ENCODE results near the gene ADCY2. TPM values are rescaled to one million over a fixed set of nuclear protein-coding genes. Genes with fewer than 3 reads are reported as not detected.

The ADCY2 gene
- total RNA-seq, 4 donors from 2014 or later: 2.6 to 24.8 (median 10.9) TPM

DNA sequence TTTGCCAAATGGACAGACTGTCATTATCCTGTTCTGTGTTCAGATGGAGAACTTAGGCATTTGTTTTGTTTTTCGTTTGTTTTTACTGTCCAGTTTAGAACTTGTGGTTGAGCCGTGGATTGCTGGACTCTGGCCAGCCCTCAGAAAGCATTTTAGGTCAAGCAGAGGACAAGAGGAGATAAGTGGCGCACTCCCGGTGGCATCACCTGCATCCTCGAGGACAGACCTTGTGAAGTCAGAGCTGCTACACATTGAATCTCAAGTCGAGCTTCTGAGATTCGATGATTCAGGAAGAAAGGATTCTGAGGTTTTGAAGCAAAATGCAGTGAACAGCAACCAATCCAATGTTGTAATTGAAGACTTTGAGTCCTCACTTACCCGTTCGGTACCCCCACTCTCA, 481.9 kb downstream of the ADCY2 start:
- H3K27ac ChIP-seq: no peak overlapping the region
- H3K36me3 ChIP-seq: peaks cover 68% of the 10 kb centered on the region
- TF ChIP-seq, protein P1, sequence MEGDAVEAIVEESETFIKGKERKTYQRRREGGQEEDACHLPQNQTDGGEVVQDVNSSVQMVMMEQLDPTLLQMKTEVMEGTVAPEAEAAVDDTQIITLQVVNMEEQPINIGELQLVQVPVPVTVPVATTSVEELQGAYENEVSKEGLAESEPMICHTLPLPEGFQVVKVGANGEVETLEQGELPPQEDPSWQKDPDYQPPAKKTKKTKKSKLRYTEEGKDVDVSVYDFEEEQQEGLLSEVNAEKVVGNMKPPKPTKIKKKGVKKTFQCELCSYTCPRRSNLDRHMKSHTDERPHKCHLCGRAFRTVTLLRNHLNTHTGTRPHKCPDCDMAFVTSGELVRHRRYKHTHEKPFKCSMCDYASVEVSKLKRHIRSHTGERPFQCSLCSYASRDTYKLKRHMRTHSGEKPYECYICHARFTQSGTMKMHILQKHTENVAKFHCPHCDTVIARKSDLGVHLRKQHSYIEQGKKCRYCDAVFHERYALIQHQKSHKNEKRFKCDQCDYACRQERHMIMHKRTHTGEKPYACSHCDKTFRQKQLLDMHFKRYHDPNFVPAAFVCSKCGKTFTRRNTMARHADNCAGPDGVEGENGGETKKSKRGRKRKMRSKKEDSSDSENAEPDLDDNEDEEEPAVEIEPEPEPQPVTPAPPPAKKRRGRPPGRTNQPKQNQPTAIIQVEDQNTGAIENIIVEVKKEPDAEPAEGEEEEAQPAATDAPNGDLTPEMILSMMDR (IDR thresholded peaks at IDR 0.05): no peak
- TF ChIP-seq EP300 (IDR thresholded peaks at IDR 0.05): no peak
- no peak for TF ChIP-seq POLR2A (IDR thresholded peaks at IDR 0.05)
- no peak for TF ChIP-seq POLR2AphosphoS5 (IDR thresholded peaks at IDR 0.05)
- H3K9me3 ChIP-seq: no peaks in the 10 kb centered on the region
- H3K4me3 ChIP-seq: no peak overlapping the region
- WGBS: 85% methylated on average over 9 of the region's 9 CpGs
- peaks cover 3% of the 10 kb centered on the region for H3K4me1 ChIP-seq
- no peaks in the 10 kb centered on the region for H3K27me3 ChIP-seq
- no peak for DNase-seq (ENCODE audit: low spot score in 2 of 2)

DNA sequence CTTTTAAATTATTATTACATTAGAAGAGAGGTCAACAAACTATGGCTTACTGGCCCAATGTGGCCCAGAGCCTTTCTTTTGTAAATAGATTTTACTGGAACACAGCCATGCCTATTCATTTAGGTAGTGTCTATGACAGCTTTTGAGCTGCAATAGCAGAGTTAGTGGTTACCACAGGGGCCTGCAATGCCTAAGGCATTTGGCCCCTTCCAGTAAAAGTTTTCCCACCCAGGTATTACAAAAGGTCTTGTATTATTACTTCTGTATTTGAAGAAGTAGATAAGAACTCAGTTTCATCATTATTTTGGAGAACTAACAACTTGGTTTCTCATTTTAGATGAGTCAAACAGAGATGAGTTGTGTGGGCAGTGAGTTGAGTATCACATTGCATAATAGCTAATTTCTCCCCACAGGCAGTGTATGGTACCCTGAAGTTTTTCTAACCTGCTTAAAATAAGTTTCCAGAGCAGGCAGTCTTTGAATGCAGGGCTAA, 482.5 kb downstream of the ADCY2 start:
- Histone ChIP-seq H3K9me3 (no peaks in the 10 kb centered on the region), H3K27me3 (no peaks in the 10 kb centered on the region), H3K27ac (no peak overlapping the region), H3K36me3 (peaks cover 74% of the 10 kb centered on the region), H3K4me1 (peaks cover 3% of the 10 kb centered on the region), H3K4me3 (no peak overlapping the region)
- TF ChIP-seq POLR2A (IDR thresholded peaks at IDR 0.05) (no peak), EP300 (IDR thresholded peaks at IDR 0.05) (no peak), POLR2AphosphoS5 (IDR thresholded peaks at IDR 0.05) (no peak)
- TF ChIP-seq, protein P1 (IDR thresholded peaks at IDR 0.05): no peak
- no peak for DNase-seq (ENCODE audit: low spot score in 2 of 2)
